MM.1S (cell line): ENCODE measurements around the gene NAMPT.

ENCODE experiments used
- CTCF ChIP-seq: fragments of 300-600 bp; sonication (generic); IDR thresholded peaks from 2 replicates; pipeline ENCODE4 v1.5.1; 2016; ENCODE audit warnings: antibody characterized with exemption, low read length, mixed read lengths
- EZH2 ChIP-seq: fragments of 300-600 bp; sonication (generic); optimal IDR thresholded peaks from 2 replicates; pipeline ENCODE3; 2017; ENCODE audit warnings: low read depth, mild to moderate bottlenecking, antibody characterized with exemption, low read length, mixed read lengths

GRCh38 chr7:106305732-106306131, 20.9 kb upstream of the NAMPT start:
- TF ChIP-seq EZH2 (no peak), CTCF (no peak)
